ENCODE data around the gene APOBR.
"Not testable (repeated sequence)": the region's sequence is repeated elsewhere in the genome, so short reads cannot be mapped to it uniquely, and the experiment has no call there.

The APOBR gene

GRCh38 chr16:28527985-28528384, 33.5 kb downstream of the APOBR start:
- no peak for DNase-seq

- DNase-seq: no peak
These were observed 34.0 kb downstream of the APOBR start for GRCh38 chr16:28528463-28528867.

- no peak for DNase-seq
These were observed 34.7 kb downstream of the APOBR start for GRCh38 chr16:28529124-28529523.

DNA sequence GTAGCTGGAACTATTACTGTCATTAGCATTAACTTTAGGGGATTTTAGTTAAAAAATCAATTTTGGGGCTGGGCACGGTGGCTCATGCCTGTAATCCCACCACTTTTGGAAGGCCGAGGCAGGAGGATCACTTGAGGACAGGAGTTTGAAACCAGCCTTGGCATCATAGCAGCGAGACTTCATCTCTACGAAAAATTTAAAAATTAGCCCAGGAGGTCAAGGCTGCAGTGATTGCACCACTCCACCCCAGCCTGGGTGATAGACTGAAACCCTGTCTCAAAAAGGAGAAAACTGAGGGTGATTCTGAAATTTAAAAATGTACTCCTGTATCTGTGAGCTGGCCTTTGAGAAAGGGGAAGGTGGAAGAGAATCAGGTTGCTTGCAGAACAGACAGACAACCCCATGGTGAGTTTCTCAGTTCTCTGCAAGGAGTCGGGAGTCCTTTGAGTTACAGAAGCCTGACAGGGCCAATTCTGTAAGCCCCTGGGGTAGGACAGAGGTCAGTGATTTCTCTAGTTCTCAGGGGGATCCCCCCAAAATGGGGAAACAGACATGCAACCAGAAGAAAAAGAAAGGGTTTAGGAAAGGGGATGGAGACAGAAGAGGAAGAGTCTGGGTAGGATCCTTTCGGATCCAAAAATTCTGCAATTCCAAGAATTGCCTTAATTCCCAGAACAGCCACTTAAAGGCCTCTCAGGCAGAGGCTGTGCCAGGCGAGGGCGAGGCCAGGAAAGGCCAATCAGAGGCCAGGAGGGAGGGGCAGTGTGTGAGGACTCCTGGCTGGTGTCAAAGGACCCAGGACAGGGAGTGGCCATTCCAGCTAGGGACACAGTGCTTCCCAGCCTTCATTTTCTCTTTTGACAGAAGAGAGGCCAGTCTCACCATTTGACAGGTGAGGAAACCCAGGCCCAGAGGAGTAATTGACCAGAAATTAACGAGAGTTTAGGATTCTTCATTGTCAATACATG, 37.6 kb downstream of the APOBR start:
- DNase-seq: no peak

DNA sequence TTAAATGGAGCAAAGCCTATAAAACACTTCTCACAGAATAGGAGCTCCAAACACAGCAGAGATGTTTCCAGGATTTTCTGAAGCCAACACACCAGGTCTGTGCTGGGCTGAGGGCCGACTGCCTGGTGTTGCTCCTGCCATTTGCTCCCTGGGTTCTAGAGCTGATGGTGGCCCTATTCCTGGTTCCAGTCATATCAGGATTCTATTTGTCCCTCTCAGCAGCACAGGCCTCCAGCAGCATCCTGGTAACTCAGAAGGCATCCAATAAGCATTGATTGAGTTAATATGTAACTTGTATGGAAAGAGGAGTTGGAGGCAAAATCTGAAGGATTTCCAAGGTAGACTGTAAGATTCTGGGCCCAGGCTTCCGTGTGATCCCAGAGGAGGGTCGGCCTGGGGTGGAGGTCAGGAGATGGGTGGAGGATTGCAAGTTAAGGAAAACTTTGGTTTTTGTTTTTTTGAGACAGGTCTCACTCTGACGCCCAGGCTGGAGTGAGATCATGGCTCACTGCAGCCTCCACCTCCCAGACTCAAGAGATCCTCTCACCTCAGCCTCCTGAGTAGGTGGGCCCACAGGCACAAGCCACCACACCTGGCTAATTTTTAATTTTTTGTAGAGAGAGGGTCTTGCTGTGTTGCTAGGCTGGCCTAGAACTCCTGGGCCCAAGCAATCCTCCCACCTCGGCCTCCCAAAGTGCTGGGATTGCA, 38.7 kb downstream of the APOBR start:
- no peak for DNase-seq

- no peak for DNase-seq
These were observed 40.3 kb downstream of the APOBR start for GRCh38 chr16:28534542-28535373.

GRCh38 chr16:28537076-28537475, 42.6 kb downstream of the APOBR start:
- no peak for DNase-seq

- no peak for DNase-seq
These were observed 43.7 kb downstream of the APOBR start for GRCh38 chr16:28537964-28538732.

- no peak for DNase-seq
These were observed 44.5 kb downstream of the APOBR start, which contains the start of gene NUPR1 for GRCh38 chr16:28538733-28539596. Gene NUPR1, minus strand, starts transcription at chr16:28538974. Its CDS starts 67 bp downstream, at chr16:28538907.

GRCh38 chr16:28540346-28540745, 45.9 kb downstream of the APOBR start:
- no peak for DNase-seq

- DNase-seq: no peak
These were observed 48.2 kb downstream of the APOBR start for GRCh38 chr16:28542646-28543045.

DNA sequence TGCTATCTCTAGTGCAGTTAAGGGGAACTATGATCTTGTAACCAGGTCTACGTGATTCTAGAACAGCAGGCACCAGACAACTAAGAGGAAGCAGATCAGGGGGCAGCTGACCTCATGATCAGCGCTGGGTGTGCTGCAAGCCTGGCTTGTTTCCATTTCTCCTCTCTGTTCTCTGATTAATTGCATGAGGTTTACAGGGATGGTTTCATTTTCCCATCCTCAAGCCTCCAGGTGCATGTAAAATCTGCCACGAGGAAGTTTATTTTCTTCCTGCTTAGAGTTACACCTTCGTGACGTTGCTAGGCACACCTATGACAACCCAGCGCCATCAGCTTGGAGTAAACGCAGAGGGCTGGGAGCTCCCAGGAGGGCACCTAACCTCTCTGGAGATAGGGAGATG, 48.6 kb downstream of the APOBR start:
- no peak for DNase-seq

GRCh38 chr16:28544998-28545397, 50.6 kb downstream of the APOBR start:
- DNase-seq: no peak

- not testable (repeated sequence) for DNase-seq
These were observed 51.5 kb downstream of the APOBR start for GRCh38 chr16:28545964-28546363.

DNA sequence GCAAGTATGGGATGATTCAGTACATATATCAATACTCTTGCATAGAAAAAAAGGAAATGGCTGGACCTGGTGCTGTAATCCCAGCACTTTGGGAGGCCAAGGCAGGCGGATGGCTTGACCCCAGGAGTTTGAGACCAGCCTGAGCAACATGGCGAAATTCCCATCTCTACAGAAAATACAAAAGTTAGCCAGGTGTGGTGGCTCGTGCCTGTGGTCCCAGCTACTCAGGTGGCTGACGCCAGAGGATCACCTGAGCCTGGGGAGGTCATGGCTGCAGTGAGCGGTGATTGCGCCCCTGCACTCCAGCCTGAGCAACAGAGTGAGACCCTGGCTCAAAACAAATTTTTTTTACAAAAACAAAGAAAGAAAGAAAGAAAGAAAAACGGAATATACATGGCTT, 52.2 kb downstream of the APOBR start:
- DNase-seq: no peak

DNA sequence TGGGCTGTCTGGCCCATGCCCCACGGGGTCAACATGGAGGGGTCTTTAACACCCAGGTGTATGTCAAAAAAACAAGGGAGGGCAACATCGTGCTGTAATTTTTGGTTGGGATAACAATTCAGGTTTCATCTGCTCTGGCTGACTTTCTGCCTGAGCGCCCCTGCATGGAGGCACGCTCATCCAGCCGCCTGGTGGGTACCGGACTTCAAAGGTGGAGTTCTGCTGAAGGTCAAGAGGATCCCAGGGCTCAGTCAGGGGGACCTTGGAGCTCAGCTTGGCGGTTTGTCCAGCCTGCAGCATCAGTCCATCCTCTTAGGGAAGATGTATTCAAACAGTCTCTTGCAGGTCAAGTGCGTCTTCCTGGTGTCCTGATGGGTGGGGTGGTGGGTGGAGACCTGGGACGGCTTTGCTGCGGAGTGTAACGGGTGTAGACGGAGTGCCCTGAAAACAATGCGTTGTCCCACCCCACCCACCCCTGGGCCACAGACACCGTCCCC, 53.9 kb downstream of the APOBR start:
- no peak for DNase-seq

Measured in activated T-cell treated with anti-CD3 and anti-CD28 coated beads for 4 hours (primary cell).